ENCODE data around the gene RAD51C. TPM values are rescaled to one million over a fixed set of nuclear protein-coding genes. Genes with fewer than 3 reads are reported as not detected.
"Not testable (repeated sequence)": the region's sequence is repeated elsewhere in the genome, so short reads cannot be mapped to it uniquely, and the experiment has no call there.

The RAD51C gene
- total RNA-seq = 42.6 TPM

GRCh38 chr17:58692239-58693055 lies at the start of gene RAD51C:
RAD51C (plus strand) TSS chr17:58692602; CDS start chr17:58692644, 42 bp downstream.
- DNase-seq = peak; percentile 76

- DNase-seq = no peak
These were observed 49.3 kb upstream of the RAD51C start for GRCh38 chr17:58643147-58643546.

- no peak for DNase-seq
These were observed 44.2 kb upstream of the RAD51C start for GRCh38 chr17:58648236-58648635.

- DNase-seq = not testable (repeated sequence)
These were observed 34.2 kb upstream of the RAD51C start for GRCh38 chr17:58657962-58658803.

- DNase-seq = peak; percentile 67
These were observed 33.3 kb upstream of the RAD51C start for GRCh38 chr17:58658804-58659713.

GRCh38 chr17:58659714-58660084 lies 32.7 kb upstream of the RAD51C start:
- DNase-seq = not testable (repeated sequence)

GRCh38 chr17:58660621-58661020 lies 31.8 kb upstream of the RAD51C start:
- no peak for DNase-seq

- no peak for DNase-seq
These were observed 30.9 kb upstream of the RAD51C start for GRCh38 chr17:58661499-58661898.

- no peak for DNase-seq
These were observed 28.1 kb upstream of the RAD51C start for GRCh38 chr17:58664302-58664701.

GRCh38 chr17:58665946-58666857 lies 26.2 kb upstream of the RAD51C start:
- no peak for DNase-seq

- no peak for DNase-seq
These were observed 25.5 kb upstream of the RAD51C start for GRCh38 chr17:58666858-58667267.

- DNase-seq = no peak
These were observed 24.3 kb upstream of the RAD51C start for GRCh38 chr17:58667934-58668597.

- no peak for DNase-seq
These were observed 23.8 kb upstream of the RAD51C start for GRCh38 chr17:58668598-58668935.

- no peak for DNase-seq
These were observed 22.5 kb upstream of the RAD51C start for GRCh38 chr17:58669853-58670252.

GRCh38 chr17:58671969-58672368 lies 20.4 kb upstream of the RAD51C start:
- no peak for DNase-seq

GRCh38 chr17:58677194-58677880 lies 15.1 kb upstream of the RAD51C start:
- DNase-seq = no peak

GRCh38 chr17:58678287-58678686 lies 14.1 kb upstream of the RAD51C start:
- DNase-seq = not testable (repeated sequence)

GRCh38 chr17:58679263-58680037 lies 13.0 kb upstream of the RAD51C start:
- DNase-seq = no peak

GRCh38 chr17:58680038-58680369 lies 12.4 kb upstream of the RAD51C start:
- no peak for DNase-seq

All from occipital lobe (tissue), 2 donors.